ENCODE data around the gene AMPD1.

The AMPD1 gene

GRCh38 chr1:114696810-114697209, 1.5 kb upstream of the AMPD1 start:
- no peak for DNase-seq

DNA sequence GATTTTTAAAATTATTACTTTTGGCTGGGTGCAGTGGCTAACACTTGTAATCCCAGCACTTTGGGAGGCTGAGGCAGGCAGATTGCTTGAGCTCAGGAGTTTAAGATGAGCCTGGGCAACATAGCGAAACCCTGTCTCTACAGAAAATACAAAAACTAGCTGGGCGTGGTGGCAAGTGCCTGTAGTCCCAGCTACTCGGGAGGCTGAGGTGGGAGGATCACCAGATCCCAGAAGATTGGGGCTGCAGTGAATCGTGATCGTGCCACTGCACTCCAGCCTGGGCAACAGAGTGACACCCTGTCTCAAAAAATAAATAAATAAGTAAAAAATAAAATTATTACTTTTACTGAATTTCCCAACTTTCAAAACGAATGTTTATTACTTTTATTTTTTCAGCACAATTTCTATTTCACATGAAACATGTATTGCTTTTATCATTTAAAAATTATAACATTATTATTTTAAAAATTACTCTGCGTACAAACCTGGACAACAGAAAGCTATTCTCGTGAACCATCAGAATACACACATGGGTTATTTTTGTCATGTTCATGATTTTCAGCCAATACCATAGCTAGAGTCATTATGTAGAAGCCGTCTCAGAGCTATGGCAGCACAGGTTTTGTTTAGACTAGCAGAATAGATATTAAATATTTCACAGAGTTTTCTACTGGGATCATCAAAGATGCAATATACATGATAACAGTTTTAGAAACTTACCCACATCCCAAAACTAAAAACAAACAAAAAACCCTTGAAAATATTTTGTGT, 621 bp downstream of the AMPD1 start:
- no peak for DNase-seq

DNA sequence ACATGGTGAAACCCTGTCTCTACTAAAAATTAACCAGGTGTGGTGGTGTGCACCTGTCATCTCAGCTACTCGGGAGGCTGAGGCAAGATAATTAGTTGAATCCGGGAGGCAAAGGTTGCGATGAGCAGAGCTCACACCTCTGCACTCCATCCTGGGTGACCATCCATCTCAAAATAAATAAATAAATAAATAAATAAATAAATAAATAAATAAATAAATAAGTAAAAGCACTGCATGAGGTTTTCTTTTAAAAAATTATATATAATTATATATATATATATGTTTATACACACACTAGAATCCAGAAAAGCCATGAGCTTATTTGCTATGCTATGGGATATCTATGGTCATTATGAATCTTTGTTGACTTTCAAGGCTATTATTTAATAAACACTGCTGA, 2.4 kb downstream of the AMPD1 start:
- DNase-seq = no peak

GRCh38 chr1:114691061-114691460, 4.3 kb downstream of the AMPD1 start:
- no peak for DNase-seq

DNA sequence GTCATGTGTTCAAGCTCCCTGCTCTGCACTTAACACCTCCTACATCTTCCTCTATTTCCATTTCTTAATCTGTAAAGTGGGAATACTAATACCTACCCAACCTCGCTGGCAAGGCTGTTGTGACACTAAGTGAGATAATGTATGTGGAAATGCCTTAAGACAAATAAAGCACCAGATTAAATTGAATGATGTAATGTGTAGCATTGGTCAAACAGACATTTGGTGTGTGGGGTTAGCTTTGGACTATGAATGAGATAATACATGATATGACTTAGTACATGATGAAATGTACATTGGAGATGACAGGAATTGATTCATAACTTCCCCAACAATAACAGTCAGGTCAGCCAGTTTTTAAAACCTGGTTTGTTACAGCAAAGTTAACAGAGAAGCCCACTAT, 5.2 kb downstream of the AMPD1 start:
- DNase-seq = no peak

GRCh38 chr1:114688526-114688925, 6.8 kb downstream of the AMPD1 start:
- no peak for DNase-seq

DNA sequence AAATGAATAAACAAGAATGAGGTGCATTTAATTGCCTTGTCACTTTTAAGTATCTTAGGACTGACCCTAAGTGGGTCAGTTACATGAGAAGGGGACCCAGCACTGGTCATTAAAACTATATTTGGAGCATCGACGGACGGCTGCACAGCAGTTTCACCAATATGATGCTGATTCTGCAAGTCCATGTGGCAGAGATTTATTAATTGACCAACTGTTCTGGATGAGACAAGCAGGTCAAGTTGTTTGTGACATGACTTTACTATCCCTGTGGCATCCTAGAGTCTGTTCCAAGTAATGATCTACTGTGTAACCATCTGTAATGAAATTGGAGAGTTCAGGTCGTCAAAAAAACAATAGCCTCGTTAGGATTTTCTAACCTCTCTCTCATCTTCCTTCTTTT, 9.5 kb downstream of the AMPD1 start:
- no peak for DNase-seq

DNA sequence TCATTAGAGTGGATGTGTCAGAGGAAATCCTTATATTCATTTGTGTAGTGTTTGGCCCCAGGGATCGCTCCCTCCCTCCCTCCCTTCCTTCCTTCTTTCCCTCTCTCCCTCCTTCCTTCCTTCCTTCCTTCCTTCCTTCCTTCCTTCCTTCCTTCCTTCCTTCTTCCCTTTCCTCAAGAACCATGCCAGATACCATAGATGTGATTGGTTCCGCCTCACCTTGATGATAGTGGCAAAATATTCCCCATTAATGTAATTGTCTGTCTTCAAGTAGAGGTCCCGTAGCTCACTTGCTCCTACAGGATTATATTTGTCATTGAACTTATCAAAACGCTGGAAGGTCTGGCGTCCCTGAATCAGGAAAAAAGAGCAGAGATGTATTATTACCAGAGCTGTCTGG, 17.7 kb downstream of the AMPD1 start:
- DNase-seq = no peak

- no peak for DNase-seq
Measured at GRCh38 chr1:114676115-114676514, 19.2 kb downstream of the AMPD1 start.

GRCh38 chr1:114671939-114672275, 23.4 kb downstream of the AMPD1 start:
- no peak for DNase-seq

DNA sequence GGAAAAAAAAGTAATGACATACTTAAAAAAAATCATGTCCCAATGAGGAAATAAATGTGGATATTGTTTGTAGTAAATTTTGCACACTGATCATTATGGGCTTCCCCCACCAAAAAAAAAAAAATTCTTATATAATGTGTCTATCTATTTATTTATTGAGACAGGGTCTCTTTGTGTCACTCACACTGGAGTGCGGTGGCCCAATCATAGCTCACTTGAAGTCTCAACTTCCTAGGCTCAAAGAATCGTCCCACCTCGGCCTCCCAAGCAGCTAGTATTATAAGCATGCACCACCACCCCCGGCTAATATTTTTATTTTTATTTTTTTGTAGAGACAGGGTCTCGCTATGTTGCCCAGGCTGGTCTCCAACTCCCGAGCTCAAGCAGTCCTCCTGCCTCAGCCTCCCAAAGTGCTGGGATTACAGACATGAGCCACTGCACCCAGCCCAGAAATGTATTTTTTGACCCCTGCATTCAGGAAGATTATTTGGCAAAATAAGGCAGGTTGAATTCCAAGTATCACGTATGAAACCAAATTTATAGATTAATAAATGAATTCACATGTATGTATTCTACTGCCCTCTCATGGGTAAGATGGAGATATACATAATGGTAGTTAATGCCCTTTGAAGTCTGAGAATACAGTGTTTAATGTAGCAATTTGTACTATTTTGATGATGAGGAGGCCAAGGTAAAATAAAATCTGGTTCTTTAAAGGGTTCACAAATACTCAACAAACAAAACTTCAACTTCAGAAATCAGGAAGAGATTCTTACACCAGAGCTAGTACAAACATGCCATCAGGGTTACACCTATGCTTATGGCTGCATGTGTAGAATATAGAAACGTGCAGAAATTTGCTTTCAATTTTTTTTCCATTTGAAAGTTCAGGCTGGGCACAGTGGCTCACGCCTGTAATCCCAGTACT, 24.1 kb downstream of the AMPD1 start:
- DNase-seq = no peak

DNA sequence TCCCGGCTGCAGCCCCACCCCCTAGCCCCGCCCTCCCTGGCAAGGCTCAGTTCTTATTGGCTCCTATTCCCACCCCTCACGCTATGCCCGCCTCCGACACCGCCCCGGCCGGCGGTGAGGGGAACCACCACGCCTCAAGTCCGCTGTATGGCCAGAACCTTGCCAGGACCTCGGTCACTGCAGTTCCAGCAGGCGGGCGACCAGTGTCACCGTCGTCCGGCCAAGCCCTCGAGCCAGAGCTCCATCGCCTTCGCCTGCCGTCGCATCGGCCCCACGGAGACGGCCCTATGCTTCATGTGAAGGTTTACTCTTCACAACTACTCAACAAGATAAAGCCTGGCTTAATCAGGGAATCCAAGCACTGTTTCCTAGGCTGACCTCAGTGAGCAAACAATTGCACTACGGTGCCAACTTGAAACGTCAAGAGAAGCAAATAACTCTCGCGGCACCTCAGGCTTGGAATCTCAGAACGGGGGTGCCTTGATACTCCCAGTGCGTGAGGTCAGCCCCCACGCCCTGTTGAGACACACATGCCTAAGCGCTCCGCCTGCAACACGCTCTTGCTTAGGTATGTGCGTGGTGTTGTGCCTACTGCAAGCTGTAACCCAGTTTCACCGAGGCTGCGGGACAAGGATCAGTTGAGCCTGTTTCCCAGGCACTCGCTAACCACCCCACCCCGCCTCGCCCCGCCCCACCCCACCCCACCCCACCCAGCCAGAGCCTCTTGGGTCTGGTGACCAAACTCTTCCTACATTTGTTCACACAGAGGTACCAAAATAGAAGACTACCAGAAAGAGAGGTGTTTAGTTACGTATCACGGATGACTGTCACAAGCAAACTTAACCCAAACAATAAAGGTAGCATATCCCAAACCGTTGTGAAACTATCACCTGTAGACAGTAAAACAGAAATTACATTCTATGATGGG, 25.0 kb downstream of the AMPD1 start:
- DNase-seq = peak; percentile 26

DNA sequence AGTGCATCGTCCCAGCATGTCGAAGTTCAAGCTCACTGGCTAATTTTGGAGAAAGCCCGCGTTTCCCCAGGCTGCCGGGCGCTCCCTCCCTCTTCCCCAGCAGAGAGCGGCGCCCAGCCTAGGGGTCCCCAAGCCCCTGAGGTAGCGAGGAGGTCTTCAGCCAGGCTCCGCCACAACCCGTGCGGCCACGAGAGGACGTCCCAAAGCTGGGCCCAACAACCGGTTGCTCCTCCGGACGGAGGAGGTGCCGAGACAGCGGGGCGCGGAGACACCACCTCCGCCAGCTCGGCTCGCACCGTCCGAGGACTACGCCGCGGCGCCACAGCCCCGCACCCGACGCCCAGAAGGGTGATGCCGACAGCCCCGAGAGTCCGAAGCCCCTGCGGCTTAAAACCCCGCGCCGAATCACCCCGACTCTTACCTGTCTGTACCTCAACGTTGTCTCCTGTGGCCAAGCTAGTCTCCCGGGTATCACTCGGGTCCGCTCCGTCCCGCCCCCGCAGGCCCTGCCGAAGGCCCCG, 25.7 kb downstream of the AMPD1 start, which contains the start of gene DENND2C:
Gene DENND2C (minus strand): TSS at position 488 of the 521 bp plus-strand sequence. CDS start 44,065 bp downstream, outside the sequence.
- no peak for DNase-seq

- DNase-seq = no peak
Measured at GRCh38 chr1:114668784-114669561, 26.4 kb downstream of the AMPD1 start.

DNA sequence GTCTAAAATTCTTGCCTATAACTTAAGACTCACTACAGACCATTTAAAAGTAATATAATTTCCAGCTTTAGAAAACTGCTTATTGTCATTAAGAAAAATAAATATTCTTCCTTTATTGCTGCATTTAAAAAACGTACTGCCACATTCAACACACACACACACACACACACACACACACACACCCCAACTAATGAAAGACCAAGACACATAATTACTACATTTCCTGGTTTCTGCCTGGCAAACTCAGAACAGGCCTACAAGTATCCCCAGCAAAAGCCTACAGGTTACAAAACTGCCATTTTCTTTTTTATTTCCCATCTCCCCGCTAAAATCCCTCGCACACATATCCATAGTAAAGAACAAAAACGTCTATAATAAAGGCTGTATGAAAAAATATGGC, 27.0 kb downstream of the AMPD1 start:
- DNase-seq = no peak

DNA sequence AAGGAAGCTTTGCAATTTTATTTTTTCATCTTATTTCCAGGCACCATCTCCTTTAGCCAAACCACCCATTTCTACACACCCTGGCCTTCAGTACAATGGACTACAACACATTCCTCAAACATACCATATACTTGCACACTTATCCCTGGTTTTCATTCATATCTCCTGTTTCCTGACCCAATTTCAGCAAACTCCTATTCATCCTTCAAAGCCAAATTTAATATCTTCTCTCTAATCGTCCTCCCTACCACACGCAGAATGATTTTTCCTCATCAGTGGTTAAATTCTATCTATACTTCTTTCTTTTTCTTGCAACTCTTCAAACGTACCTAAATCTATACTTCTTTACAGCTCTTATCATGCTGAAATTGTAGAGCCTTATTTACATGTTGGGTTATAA, 28.4 kb downstream of the AMPD1 start:
- no peak for DNase-seq

GRCh38 chr1:114660238-114660637, 35.1 kb downstream of the AMPD1 start:
- no peak for DNase-seq

- DNase-seq = no peak
Measured at GRCh38 chr1:114651893-114652292, 43.5 kb downstream of the AMPD1 start.

DNA sequence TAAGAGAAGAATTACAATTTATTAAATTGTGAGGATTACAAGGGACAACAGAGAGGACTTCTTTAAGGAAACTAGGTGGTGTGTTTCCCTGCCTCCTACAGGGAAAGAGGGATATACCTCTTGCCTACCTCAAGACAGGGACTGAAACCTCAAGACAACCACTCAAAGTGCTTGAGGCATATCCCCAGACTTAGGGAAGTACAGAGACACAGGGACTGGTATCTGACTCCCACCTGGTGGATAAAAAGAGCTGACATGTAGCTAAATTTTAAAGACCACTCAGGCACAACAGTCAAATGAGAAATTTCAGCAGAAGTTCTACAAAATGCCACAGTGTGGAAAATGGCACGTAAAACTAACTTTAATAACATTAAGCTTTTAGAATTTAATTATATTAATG, 46.8 kb downstream of the AMPD1 start:
- DNase-seq = no peak

DNA sequence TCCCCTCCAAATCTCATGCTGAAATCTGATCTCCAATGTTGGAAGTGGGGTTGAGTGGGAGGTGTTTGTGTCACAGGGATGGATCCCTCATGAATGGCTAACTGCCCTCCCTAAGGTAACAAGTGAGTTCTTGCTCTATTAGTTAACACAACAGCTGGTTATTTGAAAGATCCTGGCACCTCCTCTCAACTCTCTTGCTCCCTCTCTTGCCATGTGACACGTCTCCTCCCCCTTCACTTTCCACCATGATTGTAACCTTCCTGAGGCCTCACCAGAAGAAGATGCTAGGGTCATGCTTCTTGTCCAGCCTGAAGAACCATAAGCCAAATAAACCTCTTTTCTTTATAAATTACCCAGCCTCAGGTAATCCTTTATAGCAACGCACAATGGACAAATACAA, 54.0 kb downstream of the AMPD1 start:
- no peak for DNase-seq

GRCh38 chr1:114638910-114639309, 56.4 kb downstream of the AMPD1 start:
- no peak for DNase-seq

- DNase-seq = no peak
Measured at GRCh38 chr1:114632427-114632826, 62.9 kb downstream of the AMPD1 start.

Measured in NK-92 treated with Interleukin-12 subunit alpha and Interleukin-12 subunit beta, amount 100 ng/mL, for 24 hours (cell line).